CD1c-positive myeloid dendritic cell (primary cell): ENCODE results near the gene AP2S1.
A peak's percentile ranks its signal among the peaks of the same experiment; 100 is the strongest.
"Not testable (repeated sequence)": the region's sequence is repeated elsewhere in the genome, so short reads cannot be mapped to it uniquely, and the experiment has no call there.

Experiments
- DNase-seq: peaks from one replicate; pipeline ENCODE4 v3.0.0-alpha.2; 2016; ENCODE audit errors: extremely low spot score

Gene AP2S1

GRCh38 chr19:46867170-46867569 lies 16.5 kb upstream of the AP2S1 start:
- no peak for DNase-seq

DNA sequence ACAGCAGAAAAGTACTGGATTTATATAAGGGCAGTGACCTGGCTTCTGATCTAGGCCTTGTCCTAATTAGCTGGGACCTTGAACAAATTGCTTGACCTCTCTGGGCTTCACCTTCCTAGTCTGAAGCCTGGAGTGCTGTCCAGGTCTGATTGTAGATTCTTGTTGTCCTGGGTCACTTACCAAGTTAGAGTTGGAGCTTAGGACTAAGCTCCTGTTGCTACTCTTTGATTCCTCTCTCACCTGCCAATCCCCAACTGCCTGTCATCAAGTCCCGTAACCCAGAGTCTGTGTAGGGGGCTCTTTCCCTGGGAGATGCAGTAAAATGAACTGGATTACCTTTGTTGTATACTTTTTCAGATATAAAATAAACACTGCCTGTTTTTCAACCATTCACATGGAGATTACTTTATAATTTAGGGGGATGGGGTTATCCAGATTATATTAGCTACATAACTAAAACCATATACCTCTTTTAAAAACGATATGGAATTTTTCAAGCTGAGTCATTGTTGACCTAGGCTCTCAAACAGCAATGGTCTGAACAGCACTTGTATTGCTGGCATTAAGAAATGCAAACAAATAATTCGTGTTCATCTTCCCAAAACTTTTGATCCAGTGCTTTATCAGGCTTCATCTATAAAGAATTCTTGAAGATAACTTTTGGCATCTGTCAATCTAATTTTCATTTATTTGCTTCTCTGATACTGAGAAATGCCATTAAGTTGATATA lies 15.9 kb upstream of the AP2S1 start:
- no peak for DNase-seq

DNA sequence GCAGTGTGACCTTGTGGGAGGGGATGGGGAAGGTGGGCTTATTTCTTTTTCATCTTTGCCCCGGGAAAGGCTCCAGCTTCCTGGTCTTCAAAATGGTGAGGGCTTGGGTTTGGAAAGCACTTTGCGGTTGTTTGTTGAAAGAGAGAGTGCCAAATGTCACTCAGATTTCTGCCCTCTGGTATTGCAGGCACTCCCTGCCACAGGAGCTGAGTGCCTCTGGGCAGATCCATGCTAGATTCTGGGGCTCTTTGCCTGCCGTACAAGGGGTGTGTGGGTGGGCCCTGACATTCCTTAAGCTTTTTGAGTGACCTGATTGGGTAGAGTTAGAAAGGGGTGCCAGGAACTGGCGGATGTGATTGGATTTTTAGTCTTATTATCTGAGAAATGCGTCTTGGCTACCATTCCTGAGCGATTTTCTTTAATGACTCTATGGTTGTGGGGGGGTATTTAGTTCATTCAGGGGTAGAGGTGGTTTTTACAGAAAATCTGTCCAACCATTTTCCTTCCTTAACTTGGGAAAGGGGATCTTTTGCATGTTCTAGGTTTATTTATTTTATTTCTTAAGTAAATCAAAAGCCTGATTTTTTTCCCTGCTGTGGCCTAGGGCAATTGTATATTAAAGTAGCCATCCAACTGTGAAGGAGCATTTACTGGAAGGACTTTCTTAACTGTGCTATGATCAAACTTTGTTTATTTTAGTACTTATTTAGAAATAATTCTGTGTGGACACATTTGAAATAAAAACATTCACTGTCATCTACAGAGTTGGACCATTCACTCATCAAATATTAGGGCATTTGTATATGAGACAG lies 13.4 kb upstream of the AP2S1 start:
- no peak for DNase-seq

GRCh38 chr19:46862974-46863632 lies 12.5 kb upstream of the AP2S1 start:
- no peak for DNase-seq

GRCh38 chr19:46862503-46862834 lies 11.8 kb upstream of the AP2S1 start:
- no peak for DNase-seq

DNA sequence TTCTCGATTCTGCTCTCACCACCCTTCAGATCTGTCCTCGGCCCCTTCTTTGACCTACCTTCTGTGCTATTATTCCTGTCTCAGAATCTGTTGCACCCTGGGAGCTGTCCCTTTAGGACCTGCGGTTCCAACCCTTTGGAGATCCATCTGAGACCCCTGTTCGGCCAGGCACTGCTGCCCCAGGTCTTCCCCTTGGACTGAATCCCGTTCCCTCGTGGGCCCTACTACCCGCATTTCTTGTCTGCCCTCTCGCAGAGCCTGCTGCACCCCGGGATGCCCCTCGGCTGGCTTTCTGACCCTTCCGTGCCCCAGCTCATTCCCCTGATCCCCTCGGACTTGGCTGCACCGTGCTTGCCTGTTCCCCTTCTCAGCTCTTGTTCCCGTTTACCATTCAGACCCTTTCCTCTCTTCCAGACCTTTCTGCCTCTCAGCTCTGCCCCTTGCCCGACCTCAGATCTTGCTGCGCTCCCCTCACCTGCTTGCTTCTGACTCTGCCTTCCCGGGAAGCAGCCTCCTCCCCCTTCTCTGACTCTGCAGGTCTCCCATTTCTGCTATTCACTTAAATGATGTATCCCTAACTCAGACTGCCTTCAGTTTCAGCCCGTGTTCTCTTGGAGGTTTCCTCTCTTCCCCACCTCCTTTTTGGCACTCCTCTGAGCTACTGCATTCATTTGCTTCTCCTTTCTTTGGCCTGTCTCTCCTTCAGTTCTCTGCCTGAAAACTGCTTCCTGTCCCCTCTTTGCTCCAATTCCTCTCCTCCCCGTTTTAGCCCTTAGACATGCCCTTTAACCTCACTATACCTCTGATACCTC lies 11.3 kb upstream of the AP2S1 start:
- DNase-seq, result peak; percentile 10

DNA sequence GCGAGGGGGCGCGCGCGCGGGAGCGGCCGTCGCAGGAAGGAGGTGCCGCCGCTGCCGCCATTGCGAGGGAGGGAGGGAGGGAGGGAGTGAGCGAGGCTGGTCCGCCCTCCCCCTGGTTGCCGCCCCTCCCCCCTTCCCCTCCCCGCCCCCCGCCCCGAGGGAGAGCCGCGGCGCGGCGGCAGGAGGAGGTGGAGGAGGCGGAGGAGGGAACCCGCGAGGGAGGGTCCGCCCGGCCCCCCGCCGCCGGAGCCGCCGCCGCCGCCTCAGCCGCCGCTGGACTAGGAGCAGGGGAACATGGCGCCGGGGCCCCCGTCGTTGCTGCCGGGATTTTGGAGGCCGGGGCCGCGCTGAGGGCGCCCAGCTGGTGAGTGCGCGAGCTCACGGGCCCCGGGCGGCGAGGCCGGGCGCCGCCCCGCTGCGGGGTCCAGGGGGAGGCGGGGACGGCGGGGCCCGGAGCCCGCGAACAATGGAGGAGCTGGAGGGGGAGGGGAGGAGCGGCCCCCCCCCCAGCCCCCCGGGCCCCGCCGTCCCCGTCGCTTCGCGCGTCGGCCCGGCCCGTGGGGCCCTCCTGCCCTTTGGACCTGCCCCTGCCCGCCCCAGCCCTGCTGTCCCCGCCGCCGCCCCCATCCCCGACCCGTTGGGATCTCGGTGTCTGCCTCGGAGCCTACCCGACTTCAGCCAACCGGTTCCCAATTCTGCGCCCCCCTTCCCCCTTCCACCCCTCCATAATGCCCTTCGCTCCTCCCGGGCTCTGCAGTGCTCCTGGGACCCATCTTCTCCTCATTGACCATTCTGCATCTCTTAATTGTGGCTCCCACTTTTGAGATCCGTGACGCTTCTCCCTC lies 10.4 kb upstream of the AP2S1 start, which contains the start of gene ARHGAP35:
TSS of gene ARHGAP35 (plus strand) at position 152 of the 845 bp plus-strand sequence. CDS start 57,679 bp downstream, outside the sequence.
- DNase-seq, result no peak

DNA sequence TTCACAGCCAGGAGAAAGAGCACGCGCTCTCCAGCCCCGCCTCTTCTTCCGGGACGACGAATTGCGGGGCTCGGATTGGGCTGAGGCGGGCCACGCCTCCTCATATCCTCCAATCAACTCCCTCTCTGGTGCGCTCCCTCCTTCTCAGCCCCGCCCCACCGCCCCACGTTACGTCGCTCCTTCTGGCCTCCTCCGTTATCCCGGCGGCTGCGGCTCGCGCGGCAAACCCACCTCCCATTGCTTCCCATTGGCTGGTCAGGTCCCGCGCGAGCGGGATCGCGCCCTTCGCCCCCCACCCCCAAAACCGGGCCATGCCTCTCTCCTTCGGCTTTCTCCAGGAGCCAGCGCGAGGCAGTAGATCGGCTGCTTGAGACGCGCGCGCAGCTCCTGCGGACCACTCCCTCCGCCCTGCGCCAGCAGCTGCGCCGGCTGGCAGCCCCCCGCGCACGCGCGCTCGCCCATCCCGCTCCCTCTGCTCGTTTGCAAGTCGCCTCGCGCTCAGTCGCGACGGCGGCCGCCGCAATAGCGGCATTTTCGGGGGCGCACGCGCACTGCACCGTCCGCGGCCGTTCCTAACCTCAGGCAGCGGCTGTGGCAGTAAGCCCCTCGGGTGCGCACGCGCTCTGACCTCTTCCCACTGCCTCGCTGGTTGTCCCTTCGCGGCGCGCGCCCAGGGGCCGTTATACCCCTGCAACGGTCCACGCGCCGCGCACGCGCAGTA lies 9.6 kb upstream of the AP2S1 start:
- peak; percentile 98 for DNase-seq

DNA sequence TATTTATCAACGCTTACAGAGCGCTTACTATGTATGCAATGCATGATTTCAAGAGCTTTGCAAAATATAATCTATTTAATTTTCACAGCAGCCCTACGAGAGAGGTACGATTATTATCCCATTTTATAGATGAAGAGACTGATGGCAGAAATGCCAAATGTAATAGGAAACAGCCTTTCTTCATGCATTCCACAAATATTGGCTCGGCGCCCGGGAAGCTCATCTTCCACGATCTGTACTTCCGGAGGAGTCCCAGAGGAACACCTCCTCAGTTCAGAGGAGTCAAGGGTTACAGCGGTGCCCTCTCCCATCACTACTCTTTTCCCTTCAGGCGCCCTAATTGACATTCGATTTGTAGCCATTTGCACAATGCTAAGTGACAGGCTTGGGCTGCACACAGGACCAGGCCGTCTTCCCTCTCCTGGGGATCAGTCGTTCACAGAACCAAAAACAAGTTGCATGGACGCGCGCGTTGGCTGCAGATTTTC lies 9.0 kb upstream of the AP2S1 start:
- no peak for DNase-seq

GRCh38 chr19:46856062-46857022 lies 5.7 kb upstream of the AP2S1 start:
- peak; percentile 94 for DNase-seq

- DNase-seq, result not testable (repeated sequence)
Measured at GRCh38 chr19:46854698-46855097, 4.1 kb upstream of the AP2S1 start.

DNA sequence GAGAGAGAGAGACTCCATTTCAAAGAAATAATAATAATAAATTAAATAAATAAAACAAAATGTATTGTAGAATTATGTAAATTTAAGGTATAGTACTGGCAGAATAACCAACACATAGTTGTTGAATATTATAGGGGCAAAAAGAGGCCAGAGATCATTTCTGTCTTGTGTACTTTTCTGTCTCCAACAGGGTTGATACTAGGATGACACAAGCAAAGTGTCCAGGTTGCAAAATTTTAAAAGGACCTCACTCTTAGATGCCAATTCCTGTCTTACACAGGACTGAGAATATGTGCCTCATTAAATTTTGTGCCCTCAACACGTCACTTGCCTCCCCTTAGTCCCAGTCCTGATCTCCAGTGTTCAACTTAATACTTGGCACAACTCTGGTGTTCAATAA lies 2.2 kb upstream of the AP2S1 start:
- DNase-seq, result no peak

DNA sequence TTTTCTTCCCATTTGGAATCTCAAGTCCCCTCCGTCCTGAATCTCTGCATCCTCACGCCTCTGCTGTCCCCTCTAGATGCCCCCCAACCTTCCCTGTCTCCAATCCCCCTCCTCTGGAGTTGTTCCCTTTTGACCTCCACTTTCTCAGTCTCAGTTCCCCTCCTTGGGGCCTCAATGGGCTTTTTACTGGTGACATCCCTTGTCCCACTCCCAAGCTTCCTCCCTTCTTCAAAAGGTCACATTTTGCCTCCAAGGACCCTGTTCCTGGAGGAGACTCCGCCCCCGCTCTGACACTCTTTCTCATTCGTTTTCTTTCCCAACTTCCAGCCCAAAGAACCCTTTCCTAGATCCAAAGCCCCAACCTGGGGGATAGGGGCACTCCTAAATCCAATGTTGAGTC lies 1.0 kb downstream of the AP2S1 start:
- peak; percentile 62 for DNase-seq

DNA sequence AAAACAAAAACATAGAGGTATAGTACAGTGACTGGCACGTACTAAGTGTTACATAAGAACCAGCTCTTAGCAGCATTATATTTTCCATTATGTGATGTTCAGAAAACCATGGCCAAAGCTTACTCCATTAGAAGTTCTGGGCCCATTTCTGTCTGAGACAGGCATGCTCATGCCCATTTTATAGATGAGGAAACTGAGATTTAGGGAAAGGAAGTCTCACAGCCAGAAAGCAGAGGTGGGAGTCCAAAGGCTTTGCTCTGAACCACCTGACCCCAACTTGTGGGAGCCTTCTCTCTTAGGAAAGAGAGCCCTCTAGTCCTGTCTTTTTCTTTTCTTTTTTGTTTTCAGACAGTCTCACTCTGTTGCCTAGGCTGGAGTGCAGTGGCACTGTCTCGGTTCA lies 2.3 kb downstream of the AP2S1 start:
- no peak for DNase-seq

DNA sequence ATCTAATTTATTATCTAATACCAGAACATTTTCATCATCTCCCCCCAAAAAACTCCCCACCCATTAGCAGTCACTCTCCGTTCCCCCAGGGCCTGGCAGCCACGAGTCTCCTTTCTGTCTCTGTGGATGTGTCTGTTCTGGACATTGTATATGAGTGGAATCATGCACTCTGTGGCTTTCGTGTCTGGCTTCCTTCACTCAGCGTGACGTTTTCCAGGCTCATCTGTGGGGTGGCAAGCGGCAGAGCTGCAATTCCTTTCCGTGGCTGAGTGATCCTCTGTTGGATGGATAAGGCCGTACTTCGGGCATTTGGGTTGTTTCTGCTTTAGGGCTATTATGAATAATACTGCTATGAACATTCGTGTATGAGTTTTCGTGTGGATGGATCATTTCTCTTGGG lies 3.1 kb downstream of the AP2S1 start:
- no peak for DNase-seq

DNA sequence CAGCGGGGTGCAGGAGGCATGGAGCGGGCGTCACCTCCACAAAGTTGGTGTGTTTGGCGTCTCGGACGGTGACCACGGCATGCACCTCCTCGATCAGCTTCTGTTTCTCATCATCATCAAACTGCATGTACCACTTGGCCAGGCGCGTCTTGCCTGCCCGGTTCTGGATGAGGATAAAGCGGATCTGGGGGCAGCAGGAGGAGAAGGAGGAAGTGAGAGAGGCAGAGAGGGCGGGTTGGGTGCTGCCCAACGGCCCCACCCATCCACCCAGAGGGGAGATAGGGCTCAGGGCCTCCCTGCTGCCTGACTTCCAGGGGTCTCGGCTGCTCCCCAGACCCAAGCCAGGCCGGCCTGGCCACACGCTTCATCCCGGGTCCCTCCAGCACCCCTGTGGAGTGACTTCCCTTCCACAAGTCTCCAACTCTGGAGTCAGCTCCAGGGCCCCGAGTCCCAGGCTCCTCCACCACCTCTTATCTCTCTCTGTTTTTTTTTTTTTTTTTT lies 4.6 kb downstream of the AP2S1 start:
- DNase-seq, result peak; percentile 62

DNA sequence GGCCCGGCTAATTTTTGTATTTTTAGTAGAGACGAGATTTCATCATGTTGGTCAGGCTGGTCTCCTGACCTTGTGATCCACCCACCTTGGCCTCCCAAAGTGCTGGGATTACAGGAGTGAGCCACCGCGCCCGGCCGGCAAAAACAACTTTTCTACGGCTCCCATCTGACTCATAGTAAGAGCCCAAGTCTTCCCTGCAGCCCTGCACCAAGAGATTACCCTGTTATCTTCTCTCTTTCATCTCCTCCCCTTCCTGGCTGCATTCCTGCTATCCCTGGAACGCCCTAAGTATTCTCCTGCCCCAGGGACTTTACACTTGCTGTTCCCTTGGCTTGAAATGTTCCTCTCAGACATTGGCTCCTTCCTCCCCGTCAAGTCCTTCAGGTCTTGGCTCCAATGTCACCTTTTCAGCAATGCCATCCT lies 6.6 kb downstream of the AP2S1 start:
- DNase-seq, result no peak

DNA sequence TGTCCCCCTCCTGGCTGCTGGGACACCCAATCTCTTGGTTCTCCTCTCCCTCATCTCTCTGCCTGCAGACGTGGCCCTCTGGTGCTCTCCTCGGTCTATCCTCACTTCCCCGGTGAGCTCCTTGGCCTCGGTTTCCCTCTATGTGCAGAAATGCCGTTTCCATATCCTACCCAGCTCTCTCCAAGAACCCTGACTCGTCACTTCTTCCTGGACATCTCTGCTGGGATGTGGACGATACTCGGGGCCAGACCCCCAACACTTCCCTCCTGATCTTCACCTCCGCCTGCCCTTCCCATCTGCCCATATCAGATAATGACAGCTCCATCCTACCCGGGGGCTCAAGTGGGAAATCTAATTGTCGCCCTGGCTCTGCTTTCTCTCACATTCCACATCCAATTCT lies 7.9 kb downstream of the AP2S1 start:
- no peak for DNase-seq
